HG03108 (cell line): Measurements from ENCODE around the gene ANKRD10.
"Not testable (repeated sequence)": the region's sequence is repeated elsewhere in the genome, so short reads cannot be mapped to it uniquely, and the experiment has no call there.

Source experiments
- ATAC-seq: cut with Tn5 transposase; IDR thresholded peaks from one replicate; pipeline ENCODE4 v1.9.1; 2021; ENCODE audit warnings: moderate library complexity; ENCODE audit not compliant: unreplicated experiment

Gene ANKRD10

DNA sequence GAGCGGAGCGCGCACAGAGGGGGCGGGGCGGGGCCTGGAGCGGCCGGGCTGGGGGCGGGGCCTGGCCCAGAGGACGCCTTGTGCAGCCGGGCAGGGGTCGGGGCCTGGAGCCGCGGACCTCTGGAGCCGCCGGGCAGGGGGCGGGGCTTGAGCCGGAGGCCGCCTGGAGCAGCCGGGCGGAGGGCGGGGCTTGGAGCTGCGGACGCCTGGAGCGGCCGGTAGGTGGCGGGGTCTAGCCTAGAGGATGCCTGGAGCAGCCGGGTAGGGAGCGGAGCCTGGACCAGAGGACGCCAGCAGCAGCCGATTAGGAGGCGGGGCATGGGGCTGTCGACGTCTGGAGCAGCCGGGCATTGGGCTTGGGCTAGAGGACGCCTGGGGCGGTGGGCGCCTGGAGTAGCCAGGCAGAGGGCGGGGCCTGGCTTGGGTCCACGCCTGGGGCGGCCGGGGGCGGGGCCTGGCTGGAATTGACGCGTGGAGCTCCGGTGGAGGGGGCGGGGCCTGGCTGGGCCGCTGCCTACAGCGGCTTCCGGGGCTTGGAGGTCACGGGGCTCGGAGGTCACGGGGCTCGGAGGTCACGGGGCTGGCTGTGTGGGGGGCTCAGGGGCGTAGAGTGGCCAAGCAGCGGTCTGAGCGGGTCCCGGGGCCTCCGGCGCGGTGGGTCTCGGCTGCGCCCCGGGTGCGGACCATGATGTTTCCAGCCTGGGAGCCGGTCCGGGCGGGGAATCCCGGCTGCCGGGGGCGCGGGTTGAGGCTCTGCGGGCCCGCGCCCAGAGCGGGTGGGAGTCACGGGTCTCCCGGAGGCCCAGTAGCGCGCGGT lies at the start of gene ANKRD10:
Gene ANKRD10, minus strand, starts transcription at position 13 of the 817 bp plus-strand sequence. CDS start 135 bp downstream, outside the sequence.
- peak; percentile 69 for ATAC-seq

DNA sequence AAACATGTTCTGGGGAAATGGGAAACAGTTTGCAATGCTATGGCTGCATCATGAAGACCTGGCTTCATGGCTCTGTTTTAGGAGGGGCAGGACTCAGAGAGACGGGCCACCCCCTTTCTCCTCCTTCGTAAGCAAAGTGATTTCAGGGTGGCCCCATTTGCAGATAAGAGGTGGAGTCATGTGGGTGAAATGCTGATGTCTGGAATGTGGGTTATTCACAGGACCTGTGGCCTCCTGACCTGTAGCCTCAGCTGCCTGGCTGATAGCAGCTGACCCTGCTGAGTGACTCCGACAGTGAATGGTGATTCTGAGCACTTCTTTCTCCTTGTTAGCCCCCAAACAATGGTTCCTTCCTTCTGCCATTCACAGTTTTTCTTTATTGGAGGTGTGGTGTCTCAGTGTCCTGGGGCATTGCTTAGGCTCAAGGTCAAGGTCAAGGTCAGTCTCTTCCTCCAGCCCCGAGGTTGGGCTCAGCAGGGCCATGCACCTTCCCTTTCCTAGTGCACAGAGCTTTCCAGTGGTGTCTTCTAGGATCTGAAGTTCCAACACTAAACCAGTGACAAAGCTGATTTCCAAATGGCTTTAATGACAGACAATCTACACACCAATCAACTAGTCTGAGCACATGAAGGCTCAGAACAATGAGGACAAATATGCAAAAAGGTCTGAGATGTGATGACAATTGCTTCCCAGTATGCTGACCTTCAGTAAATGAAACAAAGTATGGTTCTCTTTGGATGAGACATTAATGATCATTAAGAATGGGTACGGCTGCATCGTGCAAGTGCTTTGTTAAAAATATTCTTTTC lies 49.6 kb upstream of the ANKRD10 start:
- no peak for ATAC-seq

DNA sequence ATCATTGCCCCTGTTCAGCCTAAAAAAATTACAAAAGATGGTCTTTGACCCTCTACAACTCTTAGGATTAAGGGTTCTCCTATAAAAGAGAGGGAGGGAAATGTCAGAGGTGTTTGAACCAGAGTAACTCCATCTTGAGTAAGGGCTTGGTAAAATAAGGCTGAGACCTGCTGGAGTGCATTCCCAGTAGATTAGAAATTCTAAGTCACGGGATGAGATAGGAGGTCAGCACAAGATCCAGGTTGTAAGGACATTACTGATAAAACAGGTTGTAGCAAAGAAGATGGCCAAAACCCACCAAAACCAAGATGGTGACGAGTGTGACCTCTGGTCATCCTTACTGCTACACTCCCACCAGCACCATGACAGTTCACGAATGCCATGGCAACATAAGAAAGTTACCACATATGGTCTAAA lies 48.7 kb upstream of the ANKRD10 start:
- no peak for ATAC-seq

GRCh38 chr13:110961959-110962358 lies 47.1 kb upstream of the ANKRD10 start:
- ATAC-seq = no peak

DNA sequence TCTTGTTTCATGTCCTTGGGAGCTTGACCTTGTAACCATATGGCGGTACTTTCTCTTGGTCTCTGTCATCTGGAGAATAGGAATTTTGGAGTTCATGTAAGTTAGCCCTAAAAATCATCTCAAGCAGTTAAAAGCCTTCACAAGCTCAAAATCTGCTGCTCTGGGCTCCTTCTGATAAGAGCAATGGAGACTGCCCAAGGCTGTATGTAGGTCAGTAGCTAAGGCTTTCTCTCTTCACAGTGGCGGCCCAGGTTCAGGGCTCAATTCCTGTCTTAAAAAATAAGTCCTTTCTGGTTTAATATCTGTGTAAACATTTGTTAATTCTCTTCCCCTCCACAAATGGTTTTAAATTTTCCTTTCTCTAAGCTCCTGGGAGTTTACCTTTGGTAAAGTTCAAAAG lies 45.3 kb upstream of the ANKRD10 start:
- ATAC-seq = no peak

- no peak for ATAC-seq
Measured at GRCh38 chr13:110957931-110958330, 43.1 kb upstream of the ANKRD10 start.

DNA sequence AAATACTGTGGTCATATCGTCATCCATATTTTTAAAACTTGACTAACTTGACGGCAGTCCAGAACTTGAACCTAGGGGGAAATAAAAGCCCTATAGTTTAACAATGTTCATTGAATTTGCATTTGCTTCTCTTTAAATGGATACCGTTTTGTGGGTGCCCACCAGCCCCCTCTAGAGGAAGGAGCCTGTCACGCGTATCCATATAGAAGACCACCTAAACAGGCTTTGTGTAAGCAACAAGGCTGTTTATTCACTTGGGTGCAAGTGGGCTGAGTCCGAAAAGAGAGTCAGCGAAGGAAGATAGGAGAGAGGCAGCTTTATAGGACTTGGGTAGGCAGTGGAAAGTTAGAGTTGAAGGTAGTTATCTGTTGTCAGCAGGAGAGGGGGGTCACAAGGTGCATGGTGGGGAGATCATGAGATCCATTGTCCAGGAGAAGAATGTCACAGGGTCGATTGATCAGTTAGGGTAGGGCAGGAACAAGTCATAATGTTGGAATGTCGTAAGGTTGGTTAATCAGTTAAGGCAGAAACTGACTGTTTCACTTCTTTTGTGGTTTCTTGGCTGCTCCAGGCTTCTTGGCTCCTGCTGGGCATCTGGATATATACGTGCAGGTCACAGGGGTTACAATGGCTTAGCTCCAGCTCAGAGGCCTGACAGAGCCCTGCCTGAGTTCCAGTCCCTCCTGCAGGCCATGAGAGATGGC lies 42.5 kb upstream of the ANKRD10 start:
- no peak for ATAC-seq

DNA sequence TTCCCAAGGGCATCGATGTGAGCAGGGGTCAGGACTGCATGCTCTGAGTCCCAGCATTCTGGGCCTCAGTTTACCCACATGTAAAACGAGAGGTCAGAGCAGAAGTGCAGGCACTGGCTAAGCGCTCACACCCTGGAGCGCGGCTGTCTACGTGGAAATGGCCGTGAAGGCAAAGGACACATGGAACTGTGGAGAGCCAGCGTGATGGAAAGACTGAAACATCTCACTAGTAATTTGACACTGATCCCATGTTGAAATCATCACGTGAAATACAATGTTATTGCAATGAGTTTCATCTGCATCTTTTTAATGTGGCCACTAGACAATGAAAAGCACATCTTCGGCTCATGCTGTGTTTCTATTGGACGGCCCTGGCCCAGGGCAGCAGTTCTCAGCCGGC lies 41.3 kb upstream of the ANKRD10 start:
- ATAC-seq = not testable (repeated sequence)

DNA sequence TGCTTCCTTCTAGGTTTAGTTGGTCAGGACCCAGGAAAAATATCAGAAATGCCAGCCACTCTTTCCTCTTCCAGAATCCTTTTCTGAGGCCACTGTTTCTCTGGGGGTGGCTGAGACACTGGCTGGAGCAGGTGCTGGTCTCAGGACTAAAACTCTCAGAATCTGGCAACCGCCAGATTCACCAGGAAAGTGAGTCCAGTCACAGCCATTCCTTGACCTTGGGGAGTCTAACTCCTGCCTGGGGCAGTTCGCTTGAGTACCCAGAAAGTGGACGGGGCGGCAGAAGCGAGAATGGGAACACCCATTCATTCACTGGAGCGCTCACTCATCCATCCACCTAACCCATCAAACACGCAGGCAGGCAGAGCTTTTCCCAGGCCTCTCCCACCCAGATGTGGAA lies 40.7 kb upstream of the ANKRD10 start:
- not testable (repeated sequence) for ATAC-seq

GRCh38 chr13:110955072-110955503 lies 40.2 kb upstream of the ANKRD10 start:
- peak; percentile 52 for ATAC-seq

DNA sequence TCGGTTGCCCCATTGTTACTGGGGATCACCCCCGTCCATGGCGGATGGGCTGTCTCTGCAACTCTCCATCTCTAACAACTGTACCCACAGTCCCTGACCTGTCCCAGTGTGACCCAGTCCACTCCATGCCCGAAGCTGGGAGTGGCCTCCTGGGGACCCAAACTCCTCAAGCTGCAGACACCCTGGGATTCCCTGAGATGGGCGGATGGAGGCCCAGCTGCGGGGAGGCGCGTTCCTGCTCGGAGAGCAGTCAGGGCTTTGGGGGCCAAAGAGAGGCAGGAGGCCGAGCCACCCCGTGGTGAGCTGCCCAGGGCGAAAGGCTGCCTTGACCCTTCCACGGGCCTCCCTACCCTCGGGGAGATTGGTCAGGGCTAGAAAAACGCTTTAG lies 39.7 kb upstream of the ANKRD10 start:
- not testable (repeated sequence) for ATAC-seq

GRCh38 chr13:110953833-110954532 lies 39.1 kb upstream of the ANKRD10 start:
- no peak for ATAC-seq

GRCh38 chr13:110953416-110953815 lies 38.5 kb upstream of the ANKRD10 start:
- ATAC-seq = no peak

- ATAC-seq = peak; percentile 43
Measured at GRCh38 chr13:110952135-110952534, 37.3 kb upstream of the ANKRD10 start.

- no peak for ATAC-seq
Measured at GRCh38 chr13:110950819-110951570, 36.1 kb upstream of the ANKRD10 start.

- ATAC-seq = no peak
Measured at GRCh38 chr13:110950356-110950755, 35.5 kb upstream of the ANKRD10 start.

- no peak for ATAC-seq
Measured at GRCh38 chr13:110949628-110950027, 34.8 kb upstream of the ANKRD10 start.

DNA sequence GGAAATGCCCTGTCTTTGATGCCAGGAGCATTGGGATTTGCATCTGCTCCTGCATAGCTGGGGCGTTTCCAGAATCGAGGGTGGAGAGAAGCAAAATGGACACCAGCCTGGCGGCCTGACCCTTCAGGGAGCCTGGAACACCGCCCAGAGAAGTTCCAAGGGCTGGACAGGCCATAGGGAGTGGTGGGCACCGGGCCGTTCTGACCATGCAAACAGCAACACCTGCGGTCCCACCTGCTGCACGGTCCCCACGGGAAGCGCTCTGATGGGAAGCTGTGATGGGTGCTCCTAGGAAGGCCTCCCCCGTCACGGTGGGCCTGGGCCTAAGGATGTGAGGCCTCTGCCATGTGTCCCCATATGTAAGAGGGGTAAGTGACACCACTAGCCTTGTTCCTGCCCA lies 34.2 kb upstream of the ANKRD10 start:
- no peak for ATAC-seq

GRCh38 chr13:110947338-110947737 lies 32.5 kb upstream of the ANKRD10 start:
- not testable (repeated sequence) for ATAC-seq
